ENCODE data around the gene CALML5. TPM values are rescaled to one million over a fixed set of nuclear protein-coding genes. Genes with fewer than 3 reads are reported as not detected.

Gene CALML5
- total RNA-seq, 1 donor from 2014 or later = not detected

DNA sequence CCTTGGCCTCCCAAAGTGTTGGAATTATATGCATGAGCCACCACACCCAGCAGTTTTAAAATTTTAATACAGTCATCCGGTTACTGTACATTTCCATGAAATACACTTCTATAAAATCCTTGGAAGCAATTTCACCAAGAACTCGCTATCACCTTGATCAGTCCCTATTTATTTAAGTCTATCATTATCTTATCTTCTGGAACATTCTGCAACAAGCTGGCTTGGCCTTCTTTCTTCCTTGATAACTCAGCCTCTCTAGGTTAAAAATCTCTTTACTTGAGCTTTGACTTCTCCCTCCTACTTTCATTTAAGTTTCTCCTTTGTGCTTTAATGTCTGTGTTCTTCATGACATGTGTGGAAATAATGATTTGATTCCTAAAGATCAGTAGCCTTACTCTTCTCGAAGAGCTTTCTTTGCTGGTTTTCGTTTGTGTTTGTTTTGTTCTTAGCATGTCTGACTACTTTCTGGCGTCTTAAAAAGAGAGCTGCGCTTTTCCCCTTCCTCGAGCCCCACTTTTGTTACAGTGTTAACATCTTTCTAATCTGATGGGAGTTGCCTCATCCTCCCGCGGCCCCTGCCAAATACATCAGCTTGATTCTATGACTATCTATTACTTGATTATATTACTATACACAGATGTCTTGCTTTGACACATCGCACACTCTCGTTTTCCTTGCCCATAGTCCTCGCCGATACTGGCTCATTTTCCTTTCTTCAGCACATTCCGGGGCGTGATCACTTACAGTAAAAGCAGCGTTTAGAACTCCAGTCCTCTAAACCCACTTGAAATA is 11.1 kb upstream of the CALML5 start:
- no peak overlapping the region for H3K4me3 Mint-ChIP-seq (ENCODE audit: unreplicated experiment)
- no peaks in the 10 kb centered on the region for H3K4me1 Mint-ChIP-seq (ENCODE audit: unreplicated experiment)
- TF ChIP-seq, protein P1, sequence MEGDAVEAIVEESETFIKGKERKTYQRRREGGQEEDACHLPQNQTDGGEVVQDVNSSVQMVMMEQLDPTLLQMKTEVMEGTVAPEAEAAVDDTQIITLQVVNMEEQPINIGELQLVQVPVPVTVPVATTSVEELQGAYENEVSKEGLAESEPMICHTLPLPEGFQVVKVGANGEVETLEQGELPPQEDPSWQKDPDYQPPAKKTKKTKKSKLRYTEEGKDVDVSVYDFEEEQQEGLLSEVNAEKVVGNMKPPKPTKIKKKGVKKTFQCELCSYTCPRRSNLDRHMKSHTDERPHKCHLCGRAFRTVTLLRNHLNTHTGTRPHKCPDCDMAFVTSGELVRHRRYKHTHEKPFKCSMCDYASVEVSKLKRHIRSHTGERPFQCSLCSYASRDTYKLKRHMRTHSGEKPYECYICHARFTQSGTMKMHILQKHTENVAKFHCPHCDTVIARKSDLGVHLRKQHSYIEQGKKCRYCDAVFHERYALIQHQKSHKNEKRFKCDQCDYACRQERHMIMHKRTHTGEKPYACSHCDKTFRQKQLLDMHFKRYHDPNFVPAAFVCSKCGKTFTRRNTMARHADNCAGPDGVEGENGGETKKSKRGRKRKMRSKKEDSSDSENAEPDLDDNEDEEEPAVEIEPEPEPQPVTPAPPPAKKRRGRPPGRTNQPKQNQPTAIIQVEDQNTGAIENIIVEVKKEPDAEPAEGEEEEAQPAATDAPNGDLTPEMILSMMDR (IDR thresholded peaks at IDR 0.05) = no peak
- no peaks in the 10 kb centered on the region for H3K36me3 Mint-ChIP-seq (ENCODE audit: unreplicated experiment)
- H3K9me3 Mint-ChIP-seq (ENCODE audit: unreplicated experiment) = no peaks in the 10 kb centered on the region
- peaks cover 15% of the 10 kb centered on the region for H3K27me3 Mint-ChIP-seq (ENCODE audit: unreplicated experiment)
- no peak for DNase-seq (ENCODE audit: extremely low spot score, unreplicated experiment)
- no peak overlapping the region for H3K27ac Mint-ChIP-seq (ENCODE audit: unreplicated experiment)

DNA sequence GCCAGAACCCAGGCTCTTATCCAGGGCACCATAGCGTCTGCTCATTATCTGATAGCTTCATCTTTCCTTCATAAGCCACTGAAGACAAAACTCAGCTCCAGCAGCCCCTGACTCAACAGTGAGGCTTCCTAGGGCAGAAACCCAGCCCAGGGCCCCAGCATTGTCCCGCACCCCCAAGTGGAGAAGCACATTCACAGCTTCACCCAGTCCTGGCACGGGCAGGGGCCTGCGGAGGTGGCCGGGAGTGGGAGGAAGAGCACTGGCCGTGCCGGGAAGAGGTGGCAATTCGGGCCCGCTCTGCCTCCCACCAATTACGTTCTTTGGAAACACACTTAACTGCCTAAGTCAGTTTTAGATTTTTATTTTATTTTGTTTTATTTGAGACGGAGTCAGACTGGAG is 10.3 kb upstream of the CALML5 start:
- H3K4me3 Mint-ChIP-seq (ENCODE audit: unreplicated experiment) = no peak overlapping the region
- DNase-seq (ENCODE audit: extremely low spot score, unreplicated experiment) = no peak
- no peak overlapping the region for H3K27ac Mint-ChIP-seq (ENCODE audit: unreplicated experiment)
- no peaks in the 10 kb centered on the region for H3K9me3 Mint-ChIP-seq (ENCODE audit: unreplicated experiment)
- H3K36me3 Mint-ChIP-seq (ENCODE audit: unreplicated experiment) = no peaks in the 10 kb centered on the region
- TF ChIP-seq, protein P1 (IDR thresholded peaks at IDR 0.05) = no peak
- no peaks in the 10 kb centered on the region for H3K4me1 Mint-ChIP-seq (ENCODE audit: unreplicated experiment)
- H3K27me3 Mint-ChIP-seq (ENCODE audit: unreplicated experiment) = peaks cover 21% of the 10 kb centered on the region

DNA sequence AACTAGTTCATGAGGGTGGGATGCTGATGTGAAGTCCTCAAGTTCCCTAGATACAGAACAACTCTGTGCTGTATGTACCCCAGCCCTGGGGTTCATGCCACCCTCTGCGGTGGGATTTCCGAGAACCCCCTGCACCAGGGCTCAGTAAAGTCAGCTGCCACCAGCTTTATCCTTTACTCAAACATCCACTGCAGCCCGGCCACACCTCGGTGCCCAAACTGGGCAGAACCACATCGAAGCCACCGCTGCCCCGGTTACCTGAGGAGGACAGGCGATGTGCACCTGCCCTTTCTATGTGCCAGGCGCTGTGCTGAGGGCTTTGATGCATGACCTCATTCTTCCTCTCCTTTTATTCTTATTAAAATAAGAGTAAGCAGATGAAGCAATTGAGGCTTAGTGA is 9.9 kb upstream of the CALML5 start:
- H3K9me3 Mint-ChIP-seq (ENCODE audit: unreplicated experiment) = no peaks in the 10 kb centered on the region
- no peaks in the 10 kb centered on the region for H3K4me1 Mint-ChIP-seq (ENCODE audit: unreplicated experiment)
- no peak for DNase-seq (ENCODE audit: extremely low spot score, unreplicated experiment)
- no peak overlapping the region for H3K27ac Mint-ChIP-seq (ENCODE audit: unreplicated experiment)
- no peak overlapping the region for H3K4me3 Mint-ChIP-seq (ENCODE audit: unreplicated experiment)
- peaks cover 21% of the 10 kb centered on the region for H3K27me3 Mint-ChIP-seq (ENCODE audit: unreplicated experiment)
- H3K36me3 Mint-ChIP-seq (ENCODE audit: unreplicated experiment) = no peaks in the 10 kb centered on the region
- TF ChIP-seq, protein P1 (IDR thresholded peaks at IDR 0.05) = no peak

DNA sequence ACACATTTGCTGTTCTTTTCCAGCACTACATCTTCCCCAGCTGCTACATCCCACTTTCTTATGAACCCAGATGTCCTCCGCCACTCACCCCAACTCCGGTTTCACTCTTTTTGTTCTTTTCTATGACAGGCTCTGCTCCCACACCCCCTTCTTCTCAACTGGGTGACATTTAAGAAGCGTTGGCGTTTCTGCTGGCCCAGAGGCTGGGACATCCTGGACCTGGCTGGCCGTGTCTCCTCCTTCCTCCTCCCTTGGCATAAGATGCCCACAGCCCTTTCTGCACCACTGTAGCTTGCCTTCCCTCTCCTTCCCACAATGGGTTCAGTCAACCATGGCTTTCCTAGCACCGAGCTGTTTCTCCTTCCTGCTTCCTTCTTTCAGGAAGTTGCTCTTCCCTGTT is 9.4 kb upstream of the CALML5 start:
- Mint-ChIP-seq H3K27ac (ENCODE audit: unreplicated experiment) (no peak overlapping the region), H3K36me3 (ENCODE audit: unreplicated experiment) (no peaks in the 10 kb centered on the region), H3K4me1 (ENCODE audit: unreplicated experiment) (no peaks in the 10 kb centered on the region), H3K9me3 (ENCODE audit: unreplicated experiment) (no peaks in the 10 kb centered on the region), H3K4me3 (ENCODE audit: unreplicated experiment) (no peak overlapping the region), H3K27me3 (ENCODE audit: unreplicated experiment) (peaks cover 21% of the 10 kb centered on the region)
- TF ChIP-seq, protein P1 (IDR thresholded peaks at IDR 0.05) = no peak
- DNase-seq (ENCODE audit: extremely low spot score, unreplicated experiment) = no peak

DNA sequence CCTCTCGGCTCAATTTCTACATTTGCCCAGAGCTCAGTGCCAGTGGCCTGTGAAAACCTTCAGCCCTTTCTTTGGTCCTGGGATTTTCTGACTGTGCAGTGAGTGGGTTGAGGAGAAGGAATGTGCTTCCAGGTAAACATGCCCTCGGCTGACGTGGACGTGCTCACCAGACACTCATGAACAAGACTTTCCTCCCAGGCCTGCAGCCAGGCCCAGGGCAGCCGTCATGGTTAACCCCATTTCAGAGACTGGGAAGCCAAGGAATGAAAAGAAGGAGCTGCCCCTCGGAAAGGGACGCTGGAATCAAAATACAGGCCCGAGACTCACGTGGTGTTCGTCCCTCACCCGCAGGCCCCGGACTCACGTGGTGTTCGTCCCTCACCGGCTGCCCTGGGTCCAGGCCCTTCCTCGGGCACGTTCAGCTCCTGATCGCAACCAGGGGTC is 8.8 kb upstream of the CALML5 start:
- H3K36me3 Mint-ChIP-seq (ENCODE audit: unreplicated experiment) = no peaks in the 10 kb centered on the region
- H3K27me3 Mint-ChIP-seq (ENCODE audit: unreplicated experiment) = peaks cover 22% of the 10 kb centered on the region
- no peaks in the 10 kb centered on the region for H3K4me1 Mint-ChIP-seq (ENCODE audit: unreplicated experiment)
- TF ChIP-seq, protein P1 (IDR thresholded peaks at IDR 0.05) = no peak
- no peak for DNase-seq (ENCODE audit: extremely low spot score, unreplicated experiment)
- no peak overlapping the region for H3K4me3 Mint-ChIP-seq (ENCODE audit: unreplicated experiment)
- H3K9me3 Mint-ChIP-seq (ENCODE audit: unreplicated experiment) = no peaks in the 10 kb centered on the region
- no peak overlapping the region for H3K27ac Mint-ChIP-seq (ENCODE audit: unreplicated experiment)

Data from osteocyte (in vitro differentiated cells).